Astrocyte of the cerebellum (primary cell): ENCODE data around the gene BLTP3B.

ENCODE experiments used
- DNase-seq: peaks from one replicate; pipeline ENCODE4 v3.0.0-alpha.2; 2011; ENCODE audit warnings: low read depth
- H3K4me3 ChIP-seq: 2 replicates; pipeline ENCODE4 v1.5.1; 2011; ENCODE audit warnings: mild to moderate bottlenecking, low read depth, low read length, moderate library complexity
- CTCF ChIP-seq: IDR thresholded peaks from 2 replicates; pipeline ENCODE4 v1.5.1; 2012; ENCODE audit warnings: low read length, low read depth, moderate library complexity, mild to moderate bottlenecking; ENCODE audit errors: missing control alignments
- in situ Hi-C: cut with HindIII; loops from 2 replicates; pipeline ENCODE4 v1.10.0; 2017; ENCODE audit warnings: low sequenced_read_pairs

Gene BLTP3B

GRCh38 chr12:100120355-100120754 is 22.3 kb downstream of the BLTP3B start:
- in situ Hi-C loops = no loop called here
- TF ChIP-seq CTCF = no peak
- H3K4me3 ChIP-seq = no peak overlapping the region
- no peak for DNase-seq

- no peak overlapping the region for H3K4me3 ChIP-seq
- in situ Hi-C loops = no loop called here
- TF ChIP-seq CTCF = no peak
- no peak for DNase-seq
Observed at GRCh38 chr12:100115291-100115690, 27.4 kb downstream of the BLTP3B start.

- no peak overlapping the region for H3K4me3 ChIP-seq
- no peak for TF ChIP-seq CTCF
- peak; percentile 76 for DNase-seq
- in situ Hi-C loops = no loop called here
Observed at GRCh38 chr12:100114574-100114973, 28.1 kb downstream of the BLTP3B start.

- in situ Hi-C loops = no loop called here
- TF ChIP-seq CTCF = no peak
- no peak overlapping the region for H3K4me3 ChIP-seq
- DNase-seq = peak; percentile 1
Observed at GRCh38 chr12:100110276-100110675, 32.4 kb downstream of the BLTP3B start.

- DNase-seq = no peak
- TF ChIP-seq CTCF = no peak
- no peak overlapping the region for H3K4me3 ChIP-seq
- in situ Hi-C loops = no loop called here
Observed at GRCh38 chr12:100106861-100107260, 35.8 kb downstream of the BLTP3B start.

GRCh38 chr12:100105661-100106060 is 37.0 kb downstream of the BLTP3B start:
- H3K4me3 ChIP-seq = no peak overlapping the region
- in situ Hi-C loops = no loop called here
- TF ChIP-seq CTCF = no peak
- DNase-seq = no peak

GRCh38 chr12:100101000-100101399 is 41.7 kb downstream of the BLTP3B start:
- H3K4me3 ChIP-seq = no peak overlapping the region
- no peak for DNase-seq
- in situ Hi-C loops = no loop called here
- TF ChIP-seq CTCF = no peak
